ENCODE measurements around the gene KCNK5.

Gene KCNK5

DNA sequence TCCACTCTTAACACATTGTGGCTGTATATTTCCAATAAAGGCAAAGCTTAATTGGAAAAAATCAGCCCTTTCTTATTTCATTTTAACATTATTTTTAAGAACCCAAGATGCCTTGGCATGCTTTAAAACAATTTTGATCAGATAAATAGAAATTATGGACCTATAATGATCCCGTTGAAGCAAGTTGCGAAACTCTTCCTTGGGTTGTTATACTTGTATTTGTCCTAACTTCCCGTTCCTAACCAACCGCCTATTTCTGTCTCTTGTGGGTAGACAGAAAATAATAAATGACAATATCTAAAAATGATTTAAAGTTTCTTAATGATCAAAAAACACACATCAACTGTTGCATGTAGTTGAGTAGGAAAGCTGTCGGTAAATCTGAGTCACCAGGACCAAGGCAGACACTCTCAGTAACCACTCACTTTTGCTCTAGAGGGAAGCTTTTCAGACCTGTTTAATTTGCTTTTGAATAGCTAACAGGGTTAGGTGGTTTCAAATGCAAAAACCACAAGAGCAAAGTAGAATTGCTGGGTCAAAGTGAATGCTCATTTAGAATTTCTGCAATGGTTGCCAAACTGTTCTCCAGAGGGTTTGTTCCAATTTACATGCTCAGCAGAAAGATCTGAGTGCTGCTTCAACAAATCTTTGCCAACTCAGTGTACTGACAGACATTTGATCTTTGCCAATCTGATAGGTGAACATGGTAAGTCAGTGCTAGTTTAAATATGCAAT lies 34.2 kb upstream of the KCNK5 start:
- H3K9me3 ChIP-seq (replicated peaks; ENCODE audit: low read length), result no peaks in the 10 kb centered on the region
- H3K4me1 ChIP-seq (ENCODE audit: control insufficient read depth, insufficient read depth, low read length), result no peaks in the 10 kb centered on the region
- H3K9ac ChIP-seq (ENCODE audit: low read depth, low read length), result no peak overlapping the region
- H3K4me3 ChIP-seq (ENCODE audit: low read length), result no peak overlapping the region
- no peaks in the 10 kb centered on the region for H3K36me3 ChIP-seq (ENCODE audit: insufficient read depth, low read length)
- no peaks in the 10 kb centered on the region for H3K27me3 ChIP-seq (ENCODE audit: control insufficient read depth, insufficient read depth, low read length)
- H3K4me2 ChIP-seq (ENCODE audit: low read length), result no peak overlapping the region

DNA sequence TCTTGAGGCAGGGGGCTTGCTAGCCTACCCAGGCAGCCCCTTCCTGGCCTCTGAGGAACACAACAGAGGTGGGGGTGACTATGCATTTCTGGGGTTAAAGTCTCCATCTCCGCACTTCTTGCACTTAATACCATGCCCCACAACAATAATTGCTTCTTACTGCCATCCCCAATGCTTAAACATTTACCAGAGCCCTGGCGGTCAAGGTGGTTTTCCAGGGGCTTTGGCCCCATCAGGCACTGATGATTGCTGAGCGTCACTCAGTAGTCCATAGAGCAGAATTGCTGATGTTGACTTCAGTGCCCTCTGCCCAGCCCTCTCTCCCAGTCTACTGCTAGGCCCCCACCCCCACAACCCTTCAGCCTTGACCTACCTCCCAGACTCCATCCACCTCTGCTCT lies 32.5 kb upstream of the KCNK5 start:
- no peaks in the 10 kb centered on the region for H3K36me3 ChIP-seq (ENCODE audit: insufficient read depth, low read length)
- H3K27me3 ChIP-seq (ENCODE audit: control insufficient read depth, insufficient read depth, low read length), result no peaks in the 10 kb centered on the region
- no peak overlapping the region for H3K4me2 ChIP-seq (ENCODE audit: low read length)
- no peaks in the 10 kb centered on the region for H3K4me1 ChIP-seq (ENCODE audit: control insufficient read depth, insufficient read depth, low read length)
- no peaks in the 10 kb centered on the region for H3K9me3 ChIP-seq (replicated peaks; ENCODE audit: low read length)
- no peak overlapping the region for H3K9ac ChIP-seq (ENCODE audit: low read depth, low read length)
- H3K4me3 ChIP-seq (ENCODE audit: low read length), result no peak overlapping the region

DNA sequence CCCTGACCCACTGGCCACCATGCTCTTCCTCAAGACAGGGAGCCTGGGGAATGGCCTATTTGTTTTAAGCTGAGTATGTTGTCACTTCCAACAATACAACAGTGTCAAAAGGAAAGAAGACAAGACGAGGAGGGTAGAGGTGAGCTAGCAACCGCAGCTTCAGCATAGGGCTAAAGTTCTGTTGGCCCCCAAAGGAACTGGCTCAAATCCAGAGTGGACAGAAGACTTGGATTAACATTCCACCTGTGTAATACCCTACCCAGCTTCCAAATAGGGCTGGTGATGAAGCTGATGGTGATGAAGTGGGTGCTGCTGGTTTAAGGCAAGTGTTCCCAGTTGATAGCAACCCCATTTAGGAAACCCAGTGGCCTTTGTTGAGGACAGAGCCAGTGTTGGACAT lies 31.7 kb upstream of the KCNK5 start:
- no peaks in the 10 kb centered on the region for H3K27me3 ChIP-seq (ENCODE audit: control insufficient read depth, insufficient read depth, low read length)
- H3K9ac ChIP-seq (ENCODE audit: low read depth, low read length), result no peak overlapping the region
- no peaks in the 10 kb centered on the region for H3K9me3 ChIP-seq (replicated peaks; ENCODE audit: low read length)
- H3K36me3 ChIP-seq (ENCODE audit: insufficient read depth, low read length), result no peaks in the 10 kb centered on the region
- no peak overlapping the region for H3K4me2 ChIP-seq (ENCODE audit: low read length)
- no peaks in the 10 kb centered on the region for H3K4me1 ChIP-seq (ENCODE audit: control insufficient read depth, insufficient read depth, low read length)
- H3K4me3 ChIP-seq (ENCODE audit: low read length), result no peak overlapping the region

DNA sequence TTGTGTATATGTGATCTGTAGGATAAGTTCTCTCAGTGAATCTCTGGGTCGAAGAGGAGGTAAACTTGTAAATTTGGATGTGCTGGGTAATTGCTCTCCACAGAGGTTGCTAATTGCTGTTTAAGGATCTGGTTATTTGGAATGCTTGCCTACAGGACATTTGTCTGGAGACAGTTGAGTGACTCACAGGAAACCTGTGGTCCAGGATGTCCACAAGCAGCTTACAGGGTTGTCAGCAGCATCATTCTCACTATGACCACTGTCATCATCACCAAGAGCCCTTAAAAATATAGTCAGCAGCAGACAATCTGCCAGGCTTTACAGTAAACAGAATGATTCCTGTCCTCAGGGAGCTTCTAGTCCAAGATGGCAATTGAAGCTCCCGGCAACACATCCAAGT lies 31.2 kb upstream of the KCNK5 start:
- Histone ChIP-seq H3K27me3 (ENCODE audit: control insufficient read depth, insufficient read depth, low read length) (no peaks in the 10 kb centered on the region), H3K4me2 (ENCODE audit: low read length) (no peak overlapping the region), H3K4me3 (ENCODE audit: low read length) (no peak overlapping the region), H3K9ac (ENCODE audit: low read depth, low read length) (no peak overlapping the region), H3K36me3 (ENCODE audit: insufficient read depth, low read length) (no peaks in the 10 kb centered on the region), H3K4me1 (ENCODE audit: control insufficient read depth, insufficient read depth, low read length) (no peaks in the 10 kb centered on the region), H3K9me3 (replicated peaks; ENCODE audit: low read length) (no peaks in the 10 kb centered on the region)

DNA sequence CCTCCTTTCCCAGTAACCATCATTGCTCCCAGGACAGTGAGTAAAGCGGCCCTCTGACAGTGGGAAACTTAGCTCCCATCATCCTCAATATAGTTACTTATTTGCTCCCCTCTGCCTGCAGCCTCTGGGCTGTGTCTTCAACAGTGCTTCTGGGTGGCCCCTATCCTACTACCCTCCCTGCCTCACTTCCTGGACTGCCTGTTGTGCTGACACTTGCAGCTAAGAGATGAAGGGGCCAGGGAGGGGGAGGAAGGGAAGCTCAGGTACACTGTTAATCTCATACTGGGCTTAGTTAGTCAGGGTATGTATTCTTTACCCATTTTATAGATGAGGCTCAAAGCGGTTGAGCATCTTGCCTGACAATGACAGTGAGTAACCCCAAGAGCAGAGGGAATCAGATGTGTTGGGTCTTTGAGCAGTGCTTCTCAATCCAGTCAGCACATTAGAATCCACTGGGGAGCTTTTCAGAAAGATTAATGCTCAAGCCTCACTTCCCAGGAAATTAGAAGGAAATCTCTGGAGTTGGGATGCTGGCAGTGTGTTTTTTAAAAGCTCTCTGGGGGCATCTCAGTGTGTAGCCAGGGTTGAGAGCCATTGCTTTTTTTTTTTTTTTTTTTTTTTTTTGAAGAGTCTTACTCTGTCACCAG lies 27.1 kb upstream of the KCNK5 start:
- Histone ChIP-seq H3K4me3 (ENCODE audit: low read length) (no peak overlapping the region), H3K4me1 (ENCODE audit: control insufficient read depth, insufficient read depth, low read length) (no peaks in the 10 kb centered on the region), H3K9ac (ENCODE audit: low read depth, low read length) (no peak overlapping the region), H3K9me3 (replicated peaks; ENCODE audit: low read length) (no peaks in the 10 kb centered on the region), H3K27me3 (ENCODE audit: control insufficient read depth, insufficient read depth, low read length) (no peaks in the 10 kb centered on the region), H3K36me3 (ENCODE audit: insufficient read depth, low read length) (no peaks in the 10 kb centered on the region), H3K4me2 (ENCODE audit: low read length) (no peak overlapping the region)

DNA sequence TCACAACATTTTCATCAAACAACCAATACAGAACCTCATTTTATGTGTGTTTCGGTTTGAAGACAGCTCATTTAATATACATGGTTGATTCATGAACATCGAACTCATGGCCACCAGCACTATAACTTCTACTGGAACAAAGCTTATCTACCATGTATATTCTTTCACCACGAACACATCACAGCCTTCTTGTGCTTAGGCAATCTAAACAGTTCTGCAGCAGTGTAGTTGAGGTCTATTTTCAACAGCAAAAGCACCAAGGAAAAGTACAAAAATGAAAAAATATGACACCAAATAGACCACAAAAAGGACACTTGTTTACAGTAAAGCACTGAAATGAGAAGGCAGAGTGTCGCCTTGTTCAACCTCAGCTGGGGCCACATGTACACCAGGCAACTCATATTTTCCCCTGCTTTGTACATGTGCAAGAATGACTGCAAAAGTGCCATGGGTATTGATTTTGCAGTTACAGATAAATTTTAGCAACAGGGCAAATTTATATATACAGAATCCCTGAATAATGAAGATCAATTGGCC lies 25.8 kb upstream of the KCNK5 start:
- Histone ChIP-seq H3K27me3 (ENCODE audit: control insufficient read depth, insufficient read depth, low read length) (no peaks in the 10 kb centered on the region), H3K4me2 (ENCODE audit: low read length) (no peak overlapping the region)

DNA sequence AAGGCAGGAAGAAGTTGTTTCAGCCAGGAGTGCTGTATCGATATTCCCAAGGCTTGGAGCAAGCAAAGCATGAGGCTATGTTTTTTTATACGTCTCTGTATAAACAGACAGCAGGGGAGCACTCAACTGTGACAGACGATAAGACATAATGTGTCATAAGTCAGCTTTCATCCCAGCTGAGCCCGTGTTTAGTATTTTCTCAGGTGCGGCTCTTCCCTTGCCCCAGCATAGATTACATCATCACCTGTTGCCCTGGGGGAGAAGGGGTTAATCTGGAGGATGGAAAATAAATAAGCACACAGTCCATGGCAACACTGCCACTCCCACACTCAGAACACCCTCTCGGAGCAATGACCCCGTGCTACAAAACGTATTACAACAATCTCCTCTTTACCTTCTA lies 22.1 kb upstream of the KCNK5 start:
- Histone ChIP-seq H3K4me1 (ENCODE audit: control insufficient read depth, insufficient read depth, low read length) (no peaks in the 10 kb centered on the region), H3K9me3 (replicated peaks; ENCODE audit: low read length) (no peaks in the 10 kb centered on the region), H3K9ac (ENCODE audit: low read depth, low read length) (no peak overlapping the region), H3K4me3 (ENCODE audit: low read length) (no peak overlapping the region), H3K36me3 (ENCODE audit: insufficient read depth, low read length) (no peaks in the 10 kb centered on the region), H3K4me2 (ENCODE audit: low read length) (no peak overlapping the region), H3K27me3 (ENCODE audit: control insufficient read depth, insufficient read depth, low read length) (no peaks in the 10 kb centered on the region)

More for the DNA sequence above, 25.8 kb upstream of the KCNK5 start:
- Histone ChIP-seq H3K4me3 (ENCODE audit: low read length) (no peak overlapping the region), H3K9me3 (replicated peaks; ENCODE audit: low read length) (no peaks in the 10 kb centered on the region), H3K4me1 (ENCODE audit: control insufficient read depth, insufficient read depth, low read length) (no peaks in the 10 kb centered on the region), H3K9ac (ENCODE audit: low read depth, low read length) (no peak overlapping the region), H3K36me3 (ENCODE audit: insufficient read depth, low read length) (no peaks in the 10 kb centered on the region)

DNA sequence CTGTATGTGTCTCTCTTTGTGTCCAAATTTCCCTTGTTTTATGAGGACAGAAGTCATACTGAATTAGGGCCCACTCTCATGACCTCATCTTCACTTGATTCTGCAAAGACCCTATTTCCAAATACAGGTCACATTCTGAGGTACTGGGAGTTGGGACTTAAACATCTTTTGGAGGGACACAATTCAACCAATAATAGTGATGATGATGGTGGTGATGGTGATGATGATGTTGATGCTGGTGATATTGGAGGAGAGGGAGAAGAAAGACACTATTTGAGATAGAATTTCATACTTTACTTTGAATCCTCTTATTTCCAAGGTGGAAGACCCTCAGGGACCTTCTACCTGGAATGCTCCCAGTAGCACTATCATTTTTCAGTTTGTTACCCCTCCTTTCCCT lies 21.2 kb upstream of the KCNK5 start:
- Histone ChIP-seq H3K4me1 (ENCODE audit: control insufficient read depth, insufficient read depth, low read length) (no peaks in the 10 kb centered on the region), H3K4me3 (ENCODE audit: low read length) (no peak overlapping the region), H3K36me3 (ENCODE audit: insufficient read depth, low read length) (no peaks in the 10 kb centered on the region), H3K27me3 (ENCODE audit: control insufficient read depth, insufficient read depth, low read length) (no peaks in the 10 kb centered on the region), H3K9me3 (replicated peaks; ENCODE audit: low read length) (no peaks in the 10 kb centered on the region), H3K9ac (ENCODE audit: low read depth, low read length) (no peak overlapping the region), H3K4me2 (ENCODE audit: low read length) (no peak overlapping the region)

DNA sequence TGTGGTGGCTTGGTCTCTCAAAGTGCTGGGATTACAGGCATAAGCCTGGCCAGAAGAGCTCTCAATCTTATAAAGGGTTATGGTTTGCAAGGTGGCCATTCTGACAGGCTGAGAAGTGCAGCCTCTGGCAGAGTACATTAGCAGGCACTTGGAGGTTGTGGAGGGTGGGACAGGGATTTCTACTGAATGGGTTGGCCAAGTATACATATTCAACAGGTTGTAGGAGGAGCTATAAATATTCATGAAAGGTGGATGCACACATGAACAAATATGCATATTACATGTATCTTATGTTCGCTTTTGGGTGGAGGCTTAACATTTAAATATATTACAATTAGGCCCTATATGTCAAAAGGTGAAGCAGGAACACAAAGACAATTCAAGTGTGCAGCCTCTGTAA lies 20.0 kb upstream of the KCNK5 start:
- no peaks in the 10 kb centered on the region for H3K4me1 ChIP-seq (ENCODE audit: control insufficient read depth, insufficient read depth, low read length)
- H3K36me3 ChIP-seq (ENCODE audit: insufficient read depth, low read length), result no peaks in the 10 kb centered on the region
- H3K9ac ChIP-seq (ENCODE audit: low read depth, low read length), result no peak overlapping the region
- no peak overlapping the region for H3K4me3 ChIP-seq (ENCODE audit: low read length)
- H3K27me3 ChIP-seq (ENCODE audit: control insufficient read depth, insufficient read depth, low read length), result no peaks in the 10 kb centered on the region
- no peak overlapping the region for H3K4me2 ChIP-seq (ENCODE audit: low read length)
- H3K9me3 ChIP-seq (replicated peaks; ENCODE audit: low read length), result no peaks in the 10 kb centered on the region

DNA sequence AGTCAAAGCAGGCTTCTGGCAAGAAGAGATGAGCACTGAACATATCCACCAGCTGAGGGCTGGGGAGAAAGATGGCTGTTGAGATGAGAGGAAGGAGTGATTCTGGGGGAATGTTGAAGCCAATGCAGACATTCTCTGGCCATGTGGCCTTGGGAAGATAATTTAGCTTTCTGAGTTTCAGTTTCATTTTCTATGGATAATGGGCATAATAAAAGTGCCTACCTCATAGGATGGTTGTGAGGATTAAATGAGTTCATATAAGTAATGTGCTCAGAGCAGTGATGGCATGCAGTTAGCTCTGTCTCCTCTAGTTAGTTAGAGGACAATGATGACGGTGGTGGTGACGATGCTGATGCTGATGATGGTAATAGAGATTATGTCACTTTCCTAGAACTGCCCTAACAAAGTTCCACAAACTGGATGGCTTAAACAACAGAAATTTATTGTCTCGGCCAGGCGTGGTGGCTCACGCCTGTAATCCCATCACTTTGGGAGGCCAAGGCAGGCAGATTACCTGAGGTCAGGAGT lies 18.5 kb upstream of the KCNK5 start:
- Histone ChIP-seq H3K9ac (ENCODE audit: low read depth, low read length) (no peak overlapping the region), H3K4me1 (ENCODE audit: control insufficient read depth, insufficient read depth, low read length) (no peaks in the 10 kb centered on the region), H3K4me2 (ENCODE audit: low read length) (no peak overlapping the region), H3K36me3 (ENCODE audit: insufficient read depth, low read length) (no peaks in the 10 kb centered on the region), H3K9me3 (replicated peaks; ENCODE audit: low read length) (no peaks in the 10 kb centered on the region), H3K27me3 (ENCODE audit: control insufficient read depth, insufficient read depth, low read length) (no peaks in the 10 kb centered on the region), H3K4me3 (ENCODE audit: low read length) (no peak overlapping the region)

DNA sequence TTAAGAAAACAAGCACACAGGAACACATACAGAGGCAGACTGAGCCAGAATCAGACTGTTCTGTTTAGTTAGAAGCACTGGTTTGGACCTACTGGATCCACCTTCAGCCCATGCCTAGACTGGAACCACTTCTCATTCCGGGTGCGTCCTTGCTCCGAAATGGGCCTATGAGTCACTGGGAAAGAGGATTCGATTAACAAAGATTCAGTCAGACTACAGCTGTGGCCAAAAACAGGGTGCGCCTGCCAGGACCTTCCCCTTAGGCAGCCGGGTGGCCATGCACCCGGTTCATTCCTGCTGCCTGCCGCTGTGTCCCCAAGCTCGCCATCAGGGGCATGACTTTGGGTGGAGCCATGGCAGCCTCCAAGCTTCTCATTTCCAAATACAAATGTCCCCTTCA lies 14.5 kb upstream of the KCNK5 start:
- no peak overlapping the region for H3K9ac ChIP-seq (ENCODE audit: low read depth, low read length)
- no peaks in the 10 kb centered on the region for H3K9me3 ChIP-seq (replicated peaks; ENCODE audit: low read length)
- H3K4me2 ChIP-seq (ENCODE audit: low read length), result no peak overlapping the region
- no peak overlapping the region for H3K4me3 ChIP-seq (ENCODE audit: low read length)
- H3K4me1 ChIP-seq (ENCODE audit: control insufficient read depth, insufficient read depth, low read length), result no peaks in the 10 kb centered on the region
- H3K27me3 ChIP-seq (ENCODE audit: control insufficient read depth, insufficient read depth, low read length), result no peaks in the 10 kb centered on the region
- no peaks in the 10 kb centered on the region for H3K36me3 ChIP-seq (ENCODE audit: insufficient read depth, low read length)
